Measurements from ENCODE around the gene OPRD1. TPM values are rescaled to one million over a fixed set of nuclear protein-coding genes. Genes with fewer than 3 reads are reported as not detected.

OPRD1 gene
- polyA plus RNA-seq, 1 of the 3 experiments (the other 2 are of a cell fraction), result 0.07 TPM

- H3F3A ChIP-seq (replicated peaks; ENCODE audit: insufficient read depth), result no peaks in the 10 kb centered on the region
- H3K9me3 ChIP-seq, result no peaks in the 10 kb centered on the region
- peak; percentile 85 for DNase-seq
- peaks cover 0 to 57% of the 10 kb centered on the region in 2 experiments; a peak in 1 of 4 replicates for H3K4me1 ChIP-seq (ENCODE audit: control insufficient read depth in 1 of 2, insufficient read depth in 2 of 2, low read depth in 1 of 2, low read length in 1 of 2)
- CTCF ChIA-PET, result interaction anchor here (1.0 to 3.5 kb wide), 7 partner anchors 25 to 199 kb away, joined by 3 to 27 read pairs (median 3); partner anchors contain the start of gene YTHDF2
- no peaks in the 10 kb centered on the region for H4K20me1 ChIP-seq (ENCODE audit: insufficient read depth)
- WGBS (ENCODE audit: low lambda C conversion rate), result 12% methylated on average over 4 of the region's 4 CpGs
- H2AFZ ChIP-seq (ENCODE audit: low read depth), result no peak overlapping the region
- POLR2A ChIA-PET, result interaction anchor here (1.2 to 1.4 kb wide), 2 partner anchors 12 to 22 kb away, joined by 4 to 6 read pairs; no protein-coding TSS in a partner anchor
- H3K27me3 ChIP-seq (ENCODE audit: insufficient read depth), result no peaks in the 10 kb centered on the region
- no peaks in the 10 kb centered on the region for H3K36me3 ChIP-seq (replicated peaks in 1 of 2; ENCODE audit: control insufficient read depth in 1 of 2, insufficient read depth in 2 of 2, low read length in 1 of 2)
- H3K27ac ChIP-seq (ENCODE audit: low read depth in 2 of 2, low read length in 1 of 2), result peak overlapping the region in 1 of 2 experiments; percentile 90; a peak in 2 of 4 replicates
- H3K9ac ChIP-seq, result no peak overlapping the region
- H3K4me2 ChIP-seq, result no peak overlapping the region
- H3K9me2 ChIP-seq, result no peaks in the 10 kb centered on the region
- no peak overlapping the region for H3K4me3 ChIP-seq (ENCODE audit: low read depth in 2 of 2, low read length in 1 of 2)
- H3K79me2 ChIP-seq (ENCODE audit: insufficient read depth), result no peaks in the 10 kb centered on the region
- TF ChIP-seq TAF1 (IDR thresholded peaks at IDR 0.05; ENCODE audit: borderline replicate concordance, low read depth, low read length) (no peak), SMC3 (IDR thresholded peaks at IDR 0.05; ENCODE audit: low read depth, low read length) (no peak; the same call in 1 of the 2 replicates), TEAD4 (IDR thresholded peaks at IDR 0.05; ENCODE audit: borderline replicate concordance, insufficient read depth) (no peak), MXI1 (IDR thresholded peaks at IDR 0.05; ENCODE audit: low read depth, low read length) (peak; percentile 78; the same call in 1 of the 2 replicates), RXRA (IDR thresholded peaks at IDR 0.05; ENCODE audit: borderline replicate concordance, low read depth) (no peak), CHD2 (IDR thresholded peaks at IDR 0.05; ENCODE audit: low read length, partially characterized antibody) (peak; percentile 86), RAD21 (IDR thresholded peaks at IDR 0.05; ENCODE audit: low read length) (peak; percentile 29), RFX5 (IDR thresholded peaks at IDR 0.05; ENCODE audit: low read length) (no peak), FOSL2 (IDR thresholded peaks at IDR 0.05; ENCODE audit: borderline replicate concordance, low read depth) (no peak), RCOR1 (IDR thresholded peaks at IDR 0.05; ENCODE audit: low read length) (peak; percentile 96), NRF1 (IDR thresholded peaks at IDR 0.05; ENCODE audit: low read depth, low read length) (no peak), SIN3A (IDR thresholded peaks at IDR 0.05; ENCODE audit: borderline replicate concordance, low read depth, low read length) (no peak), GATA2 (CRISPR knock-in tag; IDR thresholded peaks at IDR 0.05) (peak; percentile 82), FOXJ3 (CRISPR knock-in tag; IDR thresholded peaks at IDR 0.05) (peak; percentile 92), ELF1 (IDR thresholded peaks at IDR 0.05) (no peak), POLR2AphosphoS5 (IDR thresholded peaks at IDR 0.05; ENCODE audit: low read depth, low read length) (no peak), TCF12 (IDR thresholded peaks at IDR 0.05) (peak; percentile 23; the same call in 1 of the 2 replicates), NFIC (IDR thresholded peaks at IDR 0.05; ENCODE audit: borderline replicate concordance) (peak; percentile 20; the same call in 1 of the 2 replicates), EP300 (IDR thresholded peaks at IDR 0.05; ENCODE audit: borderline replicate concordance in 1 of 2, low read depth in 1 of 2, low read length in 1 of 2) (peak in 1 of 2 experiments; percentile 98; a peak in 2 of 4 replicates), REST (IDR thresholded peaks at IDR 0.05; ENCODE audit: low read depth, low read length) (no peak), MEF2A (IDR thresholded peaks at IDR 0.05; ENCODE audit: borderline replicate concordance, low read depth) (no peak)
- TF ChIP-seq, protein P1, sequence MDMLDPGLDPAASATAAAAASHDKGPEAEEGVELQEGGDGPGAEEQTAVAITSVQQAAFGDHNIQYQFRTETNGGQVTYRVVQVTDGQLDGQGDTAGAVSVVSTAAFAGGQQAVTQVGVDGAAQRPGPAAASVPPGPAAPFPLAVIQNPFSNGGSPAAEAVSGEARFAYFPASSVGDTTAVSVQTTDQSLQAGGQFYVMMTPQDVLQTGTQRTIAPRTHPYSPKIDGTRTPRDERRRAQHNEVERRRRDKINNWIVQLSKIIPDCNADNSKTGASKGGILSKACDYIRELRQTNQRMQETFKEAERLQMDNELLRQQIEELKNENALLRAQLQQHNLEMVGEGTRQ (IDR thresholded peaks at IDR 0.05; ENCODE audit: borderline replicate concordance, low read depth, low read length), result no peak
- TF ChIP-seq, protein P2, sequence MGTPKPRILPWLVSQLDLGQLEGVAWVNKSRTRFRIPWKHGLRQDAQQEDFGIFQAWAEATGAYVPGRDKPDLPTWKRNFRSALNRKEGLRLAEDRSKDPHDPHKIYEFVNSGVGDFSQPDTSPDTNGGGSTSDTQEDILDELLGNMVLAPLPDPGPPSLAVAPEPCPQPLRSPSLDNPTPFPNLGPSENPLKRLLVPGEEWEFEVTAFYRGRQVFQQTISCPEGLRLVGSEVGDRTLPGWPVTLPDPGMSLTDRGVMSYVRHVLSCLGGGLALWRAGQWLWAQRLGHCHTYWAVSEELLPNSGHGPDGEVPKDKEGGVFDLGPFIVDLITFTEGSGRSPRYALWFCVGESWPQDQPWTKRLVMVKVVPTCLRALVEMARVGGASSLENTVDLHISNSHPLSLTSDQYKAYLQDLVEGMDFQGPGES (IDR thresholded peaks at IDR 0.05; ENCODE audit: low read depth, low read length), result no peak
- TF ChIP-seq, protein P3, sequence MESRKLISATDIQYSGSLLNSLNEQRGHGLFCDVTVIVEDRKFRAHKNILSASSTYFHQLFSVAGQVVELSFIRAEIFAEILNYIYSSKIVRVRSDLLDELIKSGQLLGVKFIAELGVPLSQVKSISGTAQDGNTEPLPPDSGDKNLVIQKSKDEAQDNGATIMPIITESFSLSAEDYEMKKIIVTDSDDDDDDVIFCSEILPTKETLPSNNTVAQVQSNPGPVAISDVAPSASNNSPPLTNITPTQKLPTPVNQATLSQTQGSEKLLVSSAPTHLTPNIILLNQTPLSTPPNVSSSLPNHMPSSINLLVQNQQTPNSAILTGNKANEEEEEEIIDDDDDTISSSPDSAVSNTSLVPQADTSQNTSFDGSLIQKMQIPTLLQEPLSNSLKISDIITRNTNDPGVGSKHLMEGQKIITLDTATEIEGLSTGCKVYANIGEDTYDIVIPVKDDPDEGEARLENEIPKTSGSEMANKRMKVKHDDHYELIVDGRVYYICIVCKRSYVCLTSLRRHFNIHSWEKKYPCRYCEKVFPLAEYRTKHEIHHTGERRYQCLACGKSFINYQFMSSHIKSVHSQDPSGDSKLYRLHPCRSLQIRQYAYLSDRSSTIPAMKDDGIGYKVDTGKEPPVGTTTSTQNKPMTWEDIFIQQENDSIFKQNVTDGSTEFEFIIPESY (IDR thresholded peaks at IDR 0.05; ENCODE audit: borderline replicate concordance, low read depth), result no peak
- TF ChIP-seq, protein P4, sequence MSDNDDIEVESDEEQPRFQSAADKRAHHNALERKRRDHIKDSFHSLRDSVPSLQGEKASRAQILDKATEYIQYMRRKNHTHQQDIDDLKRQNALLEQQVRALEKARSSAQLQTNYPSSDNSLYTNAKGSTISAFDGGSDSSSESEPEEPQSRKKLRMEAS (IDR thresholded peaks at IDR 0.05; ENCODE audit: low read depth), result no peak
- TF ChIP-seq, protein P5, sequence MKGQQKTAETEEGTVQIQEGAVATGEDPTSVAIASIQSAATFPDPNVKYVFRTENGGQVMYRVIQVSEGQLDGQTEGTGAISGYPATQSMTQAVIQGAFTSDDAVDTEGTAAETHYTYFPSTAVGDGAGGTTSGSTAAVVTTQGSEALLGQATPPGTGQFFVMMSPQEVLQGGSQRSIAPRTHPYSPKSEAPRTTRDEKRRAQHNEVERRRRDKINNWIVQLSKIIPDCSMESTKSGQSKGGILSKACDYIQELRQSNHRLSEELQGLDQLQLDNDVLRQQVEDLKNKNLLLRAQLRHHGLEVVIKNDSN (IDR thresholded peaks at IDR 0.05; ENCODE audit: borderline replicate concordance, low read depth), result no peak
Observed at GRCh38 chr1:28835237-28835650, 23.3 kb downstream of the OPRD1 start.
